ENCODE data around the gene LLGL1.
"Not testable (repeated sequence)": the region's sequence is repeated elsewhere in the genome, so short reads cannot be mapped to it uniquely, and the experiment has no call there.

LLGL1 gene

GRCh38 chr17:18194804-18195203, 30.6 kb upstream of the LLGL1 start:
- DNase-seq: no peak

DNA sequence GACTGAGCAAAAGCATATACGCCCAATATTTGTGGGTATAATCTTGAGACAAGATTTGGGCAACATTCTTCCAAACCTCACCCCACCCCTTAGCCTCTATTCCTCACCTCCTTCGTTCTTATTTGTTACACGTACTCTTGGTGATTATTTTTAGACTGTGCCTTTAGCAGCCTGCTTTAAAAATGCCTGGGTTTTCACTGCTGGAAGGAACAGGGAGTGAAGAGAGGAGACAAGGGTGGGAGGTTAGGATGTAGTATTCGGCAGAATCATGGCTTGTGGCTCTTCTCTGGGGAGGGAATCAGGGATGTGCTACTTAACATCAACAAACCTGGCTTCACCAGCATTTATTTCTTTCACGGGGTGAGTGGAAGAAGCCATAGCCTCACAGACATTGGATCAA, 30.2 kb upstream of the LLGL1 start:
- DNase-seq: no peak

- no peak for DNase-seq
Measured at GRCh38 chr17:18197535-18198194, 27.8 kb upstream of the LLGL1 start.

DNA sequence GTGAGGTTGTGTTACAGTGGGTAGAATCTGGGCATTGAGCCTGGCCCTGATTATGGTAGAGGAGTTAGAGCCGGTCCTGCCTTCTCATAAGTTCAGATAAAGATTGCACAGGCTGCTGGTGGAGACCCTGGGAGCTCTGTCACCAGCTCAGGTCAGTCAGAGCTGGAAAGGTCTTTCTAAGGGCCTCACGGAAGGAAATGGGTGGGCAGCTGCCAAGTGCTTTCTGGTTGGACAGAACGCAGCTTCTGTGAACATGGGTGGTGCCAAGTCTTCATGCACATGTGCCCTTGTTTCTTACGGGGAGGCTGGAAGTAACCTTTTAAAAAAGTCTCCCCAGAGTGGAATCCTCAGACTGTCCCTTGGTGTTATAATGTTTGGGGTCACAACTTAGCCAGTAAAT, 26.9 kb upstream of the LLGL1 start:
- no peak for DNase-seq

GRCh38 chr17:18201108-18201507, 24.3 kb upstream of the LLGL1 start:
- DNase-seq: no peak

- DNase-seq: no peak
Measured at GRCh38 chr17:18203308-18203707, 22.1 kb upstream of the LLGL1 start.

- DNase-seq: no peak
Measured at GRCh38 chr17:18205861-18206260, 19.6 kb upstream of the LLGL1 start.

GRCh38 chr17:18206962-18207361, 18.5 kb upstream of the LLGL1 start:
- no peak for DNase-seq

- no peak for DNase-seq
Measured at GRCh38 chr17:18208092-18208491, 17.3 kb upstream of the LLGL1 start.

DNA sequence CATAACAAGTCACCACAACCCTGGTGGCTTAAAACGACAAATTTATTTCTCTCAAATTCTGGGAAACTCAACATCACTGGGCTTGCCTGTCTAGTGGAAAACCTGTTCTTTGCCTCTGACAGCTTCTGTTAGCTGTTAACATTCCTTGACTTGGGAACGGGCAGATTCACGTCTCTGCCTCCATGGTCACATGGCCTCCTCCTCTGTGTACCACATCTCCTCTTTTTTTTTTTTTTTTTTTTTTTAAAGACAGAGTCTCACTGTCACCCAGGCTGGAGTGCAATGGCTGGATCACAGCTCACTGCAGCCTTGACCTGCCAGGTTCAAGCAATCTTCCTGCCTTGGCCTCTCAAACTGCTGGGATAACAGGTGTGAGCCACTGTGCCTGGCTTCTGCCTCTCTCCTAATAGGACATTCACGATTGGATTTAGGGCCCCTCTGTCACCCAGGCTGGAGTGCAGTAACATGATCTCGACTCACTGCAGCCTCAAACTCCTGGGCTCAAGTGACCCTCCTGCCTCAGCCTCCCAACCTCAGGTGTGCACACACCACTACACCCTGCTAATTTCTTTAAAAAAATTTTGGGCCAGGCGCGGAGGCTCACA, 11.7 kb upstream of the LLGL1 start:
- no peak for DNase-seq

- DNase-seq: not testable (repeated sequence)
Measured at GRCh38 chr17:18216906-18217305, 8.5 kb upstream of the LLGL1 start.

GRCh38 chr17:18217412-18218015, 7.9 kb upstream of the LLGL1 start:
- no peak for DNase-seq

DNA sequence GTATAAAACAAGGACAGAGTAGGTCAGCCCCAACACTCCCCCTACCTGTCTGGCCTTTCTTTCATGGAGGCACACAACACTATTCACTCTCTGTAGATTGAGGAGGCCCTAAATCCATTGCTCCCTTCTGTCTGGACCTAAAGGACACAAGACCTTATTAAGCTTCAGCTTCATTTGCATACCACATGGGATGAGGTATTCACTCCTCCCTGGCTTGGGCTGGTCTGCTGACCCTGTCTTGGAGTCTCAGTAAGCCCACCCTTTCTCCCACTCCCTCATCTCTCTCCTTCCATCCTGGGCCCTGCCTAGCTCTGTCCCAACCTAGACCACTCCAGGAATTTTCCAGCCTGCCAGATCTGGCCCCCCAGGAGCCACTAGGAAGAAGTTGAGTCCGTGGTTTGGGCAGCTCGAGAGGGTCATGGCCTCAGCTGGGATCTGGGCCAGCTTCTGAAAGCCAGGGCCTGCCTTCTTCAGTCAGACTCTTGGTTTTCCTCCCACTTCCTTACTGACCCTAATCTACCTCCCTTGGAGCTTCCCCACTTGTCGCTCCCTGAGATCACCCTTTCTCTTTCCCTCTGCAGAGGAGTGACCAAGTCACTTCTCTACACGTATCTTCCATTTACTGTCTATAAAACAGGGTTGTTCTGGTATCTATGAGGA, 6.5 kb upstream of the LLGL1 start:
- DNase-seq: no peak

DNA sequence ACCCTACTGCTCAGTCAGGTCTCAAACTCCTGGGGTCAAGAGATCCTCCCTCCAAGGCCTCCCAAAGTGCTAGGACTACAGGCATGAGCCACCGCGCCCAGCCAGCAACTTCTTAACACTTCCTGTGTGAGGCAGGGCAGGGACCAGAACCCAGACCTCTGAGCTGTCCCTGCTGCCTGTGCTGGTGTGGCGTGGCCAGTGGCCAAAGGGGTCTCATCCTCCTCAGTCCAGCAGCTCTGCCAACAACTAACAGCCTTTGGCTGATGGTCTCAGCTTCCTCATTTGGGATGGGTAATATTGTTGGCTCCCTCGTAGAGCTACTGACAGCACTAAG, 1.4 kb upstream of the LLGL1 start:
- no peak for DNase-seq

GRCh38 chr17:18224387-18225120, 881 bp upstream of the LLGL1 start:
- DNase-seq: no peak

GRCh38 chr17:18225642-18226283, 328 bp downstream of the LLGL1 start:
- no peak for DNase-seq

- no peak for DNase-seq
Measured at GRCh38 chr17:18226284-18226945, 980 bp downstream of the LLGL1 start.

DNA sequence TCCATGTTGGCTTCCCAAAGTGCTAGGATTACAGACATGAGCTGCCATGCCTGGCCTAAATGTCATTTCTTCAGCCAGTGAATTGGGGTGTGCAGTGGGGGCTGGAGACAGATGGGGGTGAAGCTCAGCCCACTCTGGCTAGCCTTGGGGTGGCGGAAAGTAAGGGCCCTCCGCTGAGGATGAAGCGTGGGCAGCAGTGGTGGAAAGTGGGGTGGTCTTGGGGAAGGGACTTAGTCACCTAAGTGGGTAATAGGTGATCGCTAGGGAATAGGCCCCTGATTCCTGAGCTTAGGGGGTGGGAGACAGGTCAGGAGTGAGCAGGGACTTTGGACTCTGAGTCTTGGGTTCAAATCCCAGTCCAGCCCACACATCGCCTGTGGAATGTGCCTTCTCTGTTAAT, 2.2 kb downstream of the LLGL1 start:
- no peak for DNase-seq

DNA sequence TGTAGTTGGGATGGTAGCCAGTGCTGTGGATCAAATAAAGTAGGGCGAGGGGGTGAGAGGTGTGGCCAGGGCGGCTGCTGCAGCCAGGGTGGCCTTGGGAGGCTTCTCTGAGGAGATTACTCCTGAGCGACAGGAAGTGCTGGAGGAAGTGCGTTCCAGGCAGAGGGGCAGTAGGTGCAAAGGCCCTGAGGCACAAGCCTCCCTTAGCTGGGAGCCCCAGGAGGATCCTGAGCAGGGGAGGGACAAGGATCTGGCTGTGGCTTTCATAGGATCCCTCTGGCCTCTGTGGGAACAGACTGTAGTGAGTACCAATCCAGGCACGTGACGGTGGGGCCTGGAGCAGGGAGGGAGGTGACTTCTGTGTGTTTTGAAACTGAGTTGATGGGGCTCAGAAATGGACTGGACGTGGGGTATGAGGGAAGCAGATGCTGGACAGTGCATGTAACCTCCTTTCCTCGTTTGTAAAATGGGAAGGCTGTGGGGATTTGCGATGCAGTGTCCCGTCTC, 2.8 kb downstream of the LLGL1 start:
- DNase-seq: no peak

GRCh38 chr17:18229254-18229653, 3.8 kb downstream of the LLGL1 start:
- DNase-seq: no peak

DNA sequence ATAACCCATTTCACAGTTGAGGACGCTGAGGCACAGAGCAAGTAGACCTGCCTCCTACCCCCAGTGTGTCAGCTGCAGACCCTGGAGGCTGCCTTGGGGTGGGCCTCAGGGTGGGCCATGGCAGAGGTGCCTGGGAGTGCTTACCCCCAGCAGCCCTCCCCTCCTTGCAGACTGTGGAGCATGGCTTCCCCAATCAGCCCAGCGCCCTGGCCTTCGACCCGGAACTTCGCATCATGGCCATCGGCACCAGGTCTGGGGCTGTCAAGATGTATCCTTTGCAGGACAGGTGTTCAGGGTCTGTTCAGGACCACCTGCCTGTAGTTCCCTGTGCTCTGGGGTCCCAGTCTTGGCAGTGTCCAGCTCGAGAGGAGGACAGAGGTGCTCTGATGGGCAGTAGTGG, 4.3 kb downstream of the LLGL1 start:
- no peak for DNase-seq
